NCI-H128 (cell line): ENCODE results near the gene BPI.
"Not testable (repeated sequence)": the region's sequence is repeated elsewhere in the genome, so short reads cannot be mapped to it uniquely, and the experiment has no call there.

Experiments
- DNase-seq: peaks from one replicate; lab custom pipeline; 2025; ENCODE audit not compliant: unreplicated experiment; lab: John Stamatoyannopoulos, UW

Gene BPI

DNA sequence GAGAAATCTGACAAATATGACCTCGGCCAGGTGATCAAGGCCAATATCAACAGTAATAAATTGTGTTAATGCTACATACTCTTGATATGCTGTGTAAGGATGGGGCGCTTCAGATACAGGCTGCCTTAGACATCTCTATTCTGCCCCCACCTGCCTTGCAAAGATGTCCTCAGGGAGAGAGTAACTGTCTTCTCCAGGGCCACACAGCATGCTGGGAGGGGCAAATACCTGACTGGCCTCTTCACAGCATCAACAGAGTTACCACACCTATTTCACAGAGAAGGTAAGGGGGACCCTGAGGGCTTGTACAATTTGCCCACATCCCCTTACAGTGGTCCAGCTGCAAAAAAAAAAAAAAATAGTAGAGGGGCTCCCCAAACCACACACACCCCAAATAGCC lies 26.3 kb upstream of the BPI start:
- no peak for DNase-seq

DNA sequence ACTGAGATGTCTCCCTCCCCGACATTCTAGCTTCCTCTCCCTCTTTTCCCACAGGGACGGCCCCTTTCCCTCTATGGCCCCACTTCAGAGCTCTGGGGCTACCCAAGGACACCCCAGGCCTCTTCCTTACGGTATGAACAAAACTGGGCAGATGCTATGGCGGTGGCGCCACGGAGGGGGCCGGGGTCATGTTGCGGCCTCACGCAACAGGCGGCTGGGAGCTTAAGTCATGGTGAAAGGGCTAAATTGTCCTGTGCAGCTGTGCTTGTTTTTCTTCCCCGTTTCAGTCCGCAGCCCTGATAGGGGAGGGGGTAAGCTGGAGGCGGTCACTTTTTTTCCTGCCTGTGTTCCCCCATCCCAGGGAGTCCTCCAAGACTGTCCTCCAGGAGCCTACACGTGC lies 25.8 kb upstream of the BPI start:
- DNase-seq: no peak

DNA sequence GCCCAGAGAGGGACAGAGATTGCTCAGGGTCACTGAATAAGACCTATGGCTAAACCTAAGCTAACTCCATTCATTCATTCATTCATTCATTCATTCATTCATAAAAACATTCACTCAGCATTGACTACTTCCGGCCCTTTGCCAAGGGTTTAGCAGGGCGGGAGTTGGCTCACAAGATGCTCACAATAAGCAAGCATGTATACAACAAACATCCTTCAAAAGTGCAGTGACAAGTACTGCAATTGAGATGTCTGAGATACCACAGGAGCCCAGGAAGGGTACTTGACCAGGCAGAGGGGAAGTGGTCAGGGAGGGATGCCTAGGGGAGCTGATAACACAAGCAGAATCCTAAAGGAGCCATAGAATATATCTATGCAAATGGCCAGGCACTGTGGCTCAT lies 25.2 kb upstream of the BPI start:
- no peak for DNase-seq

DNA sequence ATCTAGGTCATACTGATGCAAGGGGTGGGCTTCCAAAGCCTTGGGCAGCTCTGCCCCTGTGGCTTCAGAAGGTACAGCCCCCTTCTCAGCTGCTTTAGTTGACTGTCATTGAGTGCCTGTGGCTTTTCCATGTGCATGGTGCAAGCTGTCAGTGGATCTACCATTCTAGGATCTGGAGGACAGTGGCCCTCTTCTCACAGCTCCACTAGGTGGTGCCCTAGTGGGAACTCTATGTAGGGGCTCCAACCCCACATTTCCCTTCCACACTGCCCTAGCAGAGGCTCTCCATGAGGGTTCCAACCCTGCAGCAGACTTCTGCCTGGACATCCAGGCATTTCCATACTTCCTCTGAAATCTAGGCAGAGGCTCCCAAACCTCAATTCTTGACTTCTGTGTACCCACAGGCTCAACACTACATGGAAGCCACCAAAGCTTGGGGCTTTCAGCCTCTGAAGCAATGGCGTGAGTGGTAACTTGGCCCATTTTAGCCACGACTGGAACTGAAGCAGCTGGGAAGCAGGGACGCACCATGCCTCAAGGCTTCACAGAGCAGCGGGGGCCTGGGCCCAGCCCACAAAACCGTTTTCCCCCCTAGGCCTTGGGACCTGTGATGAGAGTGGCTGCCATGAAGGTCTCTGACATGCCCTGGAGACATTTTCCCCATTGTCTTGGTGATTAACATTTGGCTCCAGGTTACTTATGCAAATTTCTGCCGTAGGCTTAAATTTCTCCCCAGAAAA lies 22.6 kb upstream of the BPI start:
- DNase-seq: not testable (repeated sequence)

DNA sequence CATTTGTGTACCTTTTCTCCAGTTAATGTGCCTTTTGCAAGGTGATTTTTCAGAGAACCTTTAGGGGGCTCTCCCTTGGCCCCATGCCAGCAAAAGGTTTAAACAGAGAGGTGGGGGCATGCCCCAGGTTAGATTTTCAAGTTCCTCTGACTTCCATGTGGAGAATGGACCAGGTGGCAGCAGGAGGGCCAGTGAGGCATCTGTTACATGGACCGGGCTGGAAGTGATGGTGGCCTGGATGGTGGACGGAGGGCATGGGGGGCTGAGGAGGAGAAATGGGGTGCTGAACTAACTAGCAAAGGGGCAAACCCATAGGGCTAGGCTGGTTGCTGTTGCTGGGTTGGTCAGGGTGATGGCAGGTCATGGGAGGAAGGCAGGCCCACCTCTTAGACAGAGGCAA lies 20.7 kb upstream of the BPI start:
- no peak for DNase-seq

DNA sequence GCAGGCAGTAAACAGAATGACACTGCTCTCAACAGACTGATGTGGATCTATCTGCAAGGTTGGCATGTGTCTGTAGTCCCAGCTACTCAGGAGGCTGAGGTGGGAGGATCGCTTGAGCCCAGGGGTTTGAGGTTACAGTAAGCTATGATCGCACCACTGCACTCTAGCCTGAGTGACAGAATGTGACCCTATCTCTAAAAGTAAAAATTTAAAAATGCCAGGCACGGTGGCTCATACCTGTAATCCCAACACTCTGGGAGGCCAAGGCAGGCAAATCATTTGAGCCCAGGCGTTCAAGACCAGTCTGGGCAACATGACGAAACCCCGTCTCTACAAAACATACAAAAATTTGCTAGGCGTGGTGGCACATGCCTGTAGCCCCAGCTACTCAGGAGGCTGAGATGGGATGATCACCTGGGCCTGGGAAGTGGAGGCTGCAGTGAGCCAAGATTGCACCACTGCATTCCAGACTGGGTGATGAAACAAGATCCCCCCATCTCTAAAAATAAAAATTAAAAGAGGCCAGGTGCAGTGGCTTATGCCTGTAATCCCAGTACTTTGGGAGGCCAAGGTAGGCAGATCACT lies 19.8 kb upstream of the BPI start:
- DNase-seq: not testable (repeated sequence)

DNA sequence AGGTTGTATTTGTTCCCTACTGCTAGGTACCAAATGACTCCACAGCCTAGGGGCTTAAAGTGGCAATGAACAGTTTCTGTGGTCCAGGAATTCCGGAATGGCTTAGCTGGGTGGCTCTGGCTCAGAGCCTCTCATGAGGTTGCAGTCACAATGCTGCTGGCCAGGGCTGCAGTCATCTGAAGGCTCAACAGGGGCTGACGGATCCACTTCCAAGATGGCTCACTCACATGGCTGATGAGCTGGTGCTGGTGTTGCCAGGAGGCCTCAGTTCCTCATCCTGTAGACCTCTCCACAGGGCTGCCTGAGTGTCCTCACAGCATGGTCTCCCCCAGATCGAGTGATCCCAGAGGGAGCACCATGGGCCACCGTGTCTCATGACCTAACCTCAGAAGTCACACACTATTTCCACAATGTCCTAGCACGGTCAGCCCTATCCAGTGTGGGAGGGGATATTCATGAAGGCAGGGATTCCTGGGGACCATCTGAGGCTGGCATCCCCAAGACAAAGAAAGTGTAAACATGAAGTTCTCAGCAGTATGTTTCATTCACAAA lies 19.0 kb upstream of the BPI start:
- no peak for DNase-seq

DNA sequence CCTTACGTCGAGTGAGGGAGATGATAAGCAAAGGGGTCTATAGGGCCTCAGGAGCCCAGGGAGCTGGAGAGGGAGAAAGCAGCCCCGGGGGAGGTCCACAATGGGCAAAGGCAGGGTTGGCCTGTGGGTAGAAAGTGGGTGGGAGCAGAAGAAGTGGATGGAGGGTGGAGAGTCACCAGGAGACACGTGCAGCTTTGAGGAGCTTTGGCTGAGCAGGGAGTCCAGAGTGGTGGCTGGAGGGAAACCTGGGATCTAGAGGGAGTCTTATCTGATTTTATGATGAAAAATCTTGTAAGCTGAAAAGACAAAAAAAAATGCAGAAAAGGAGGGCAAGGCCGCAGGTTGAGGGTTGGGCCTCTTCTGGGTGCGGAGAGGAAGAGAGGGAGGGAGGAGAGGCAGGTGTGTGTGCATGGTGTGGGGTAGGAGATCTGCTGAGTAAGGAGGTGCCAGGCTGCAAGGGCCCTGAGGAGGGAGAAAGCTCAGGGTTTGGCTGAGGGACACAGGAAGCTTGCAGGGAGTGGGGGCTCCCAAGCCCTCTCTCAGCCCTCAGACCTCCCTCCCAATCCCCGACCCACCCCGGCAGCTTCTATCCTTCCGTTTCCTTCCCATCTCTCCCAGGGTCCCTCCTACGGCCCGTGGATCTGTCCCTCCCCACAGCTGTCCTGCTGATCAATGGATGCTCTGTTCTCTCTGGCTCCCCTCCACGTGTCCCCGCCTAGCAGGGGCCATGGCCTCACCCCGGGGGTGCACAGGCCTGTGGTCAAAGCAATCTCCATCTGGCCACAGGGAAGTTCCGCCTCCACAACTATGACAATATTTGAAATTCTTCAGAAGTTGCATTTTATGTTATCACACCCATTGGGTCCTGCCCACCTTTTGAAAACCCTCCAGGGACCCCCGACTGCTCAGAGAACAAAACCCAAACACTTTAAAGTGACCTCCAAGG lies 17.1 kb upstream of the BPI start:
- no peak for DNase-seq

DNA sequence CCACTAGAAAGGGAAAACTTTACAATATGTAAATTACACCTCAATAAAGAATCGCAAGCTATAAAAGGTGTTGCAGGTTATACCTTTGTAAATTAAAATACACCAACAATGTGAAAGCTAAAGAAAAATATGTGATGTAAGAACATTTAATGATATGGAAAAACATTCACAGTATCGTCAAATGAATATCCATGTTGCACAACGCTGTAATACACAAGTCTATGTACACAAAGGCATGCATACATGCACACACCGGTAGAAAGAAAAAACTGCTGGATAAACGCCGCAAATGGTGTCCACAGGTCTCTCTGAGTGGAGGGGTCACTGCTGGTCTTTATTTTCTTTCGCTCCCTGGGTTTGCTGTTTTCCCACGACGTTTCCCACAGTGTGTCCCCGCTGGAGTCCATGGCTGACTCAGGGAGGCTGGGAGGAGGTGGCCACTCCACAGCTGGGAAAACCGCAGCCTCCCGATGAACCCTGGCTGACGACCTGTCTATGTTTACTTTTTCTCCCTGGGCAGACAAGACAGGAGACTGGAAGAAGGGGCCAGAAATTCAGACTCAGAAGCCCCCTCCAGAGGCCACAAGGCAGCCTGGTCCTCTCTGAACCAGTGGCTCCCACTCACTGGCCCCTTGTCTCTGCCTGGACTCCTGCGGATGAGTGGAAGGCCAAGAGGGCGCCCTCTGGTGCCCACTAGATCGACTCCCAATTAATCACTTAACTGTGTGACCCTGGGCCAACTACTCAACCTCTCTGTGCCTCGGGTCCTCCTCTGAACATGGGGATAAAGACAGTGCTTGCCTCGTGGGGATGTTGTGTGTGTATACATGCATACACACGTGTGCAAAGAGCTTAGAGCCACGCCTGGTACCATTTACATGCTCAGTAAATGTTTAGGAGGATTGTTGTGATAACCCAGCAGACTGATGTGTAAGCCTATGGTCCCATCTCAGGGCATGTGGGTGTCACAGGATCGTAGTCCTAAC lies 12.8 kb upstream of the BPI start:
- DNase-seq: no peak

DNA sequence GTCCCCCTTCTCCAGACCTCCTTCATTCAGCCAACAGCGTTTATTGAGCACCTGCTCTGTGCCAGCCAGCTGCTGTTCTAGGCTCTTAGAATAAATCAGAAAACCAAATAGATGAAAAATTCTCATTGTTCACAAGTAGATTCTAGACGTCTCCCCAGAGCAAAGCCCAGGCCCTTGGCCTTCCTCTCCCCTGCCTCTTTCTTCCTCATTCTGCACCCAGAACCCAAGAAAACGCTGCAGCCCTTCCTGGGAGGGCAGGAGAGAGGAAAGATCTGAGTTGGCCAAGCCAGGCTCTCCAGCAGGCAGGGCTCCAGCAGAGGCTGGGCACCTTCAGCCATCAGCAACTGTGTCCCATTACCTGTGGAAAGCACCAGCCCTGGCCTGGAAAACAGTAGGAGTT lies 12.0 kb upstream of the BPI start:
- DNase-seq: no peak

DNA sequence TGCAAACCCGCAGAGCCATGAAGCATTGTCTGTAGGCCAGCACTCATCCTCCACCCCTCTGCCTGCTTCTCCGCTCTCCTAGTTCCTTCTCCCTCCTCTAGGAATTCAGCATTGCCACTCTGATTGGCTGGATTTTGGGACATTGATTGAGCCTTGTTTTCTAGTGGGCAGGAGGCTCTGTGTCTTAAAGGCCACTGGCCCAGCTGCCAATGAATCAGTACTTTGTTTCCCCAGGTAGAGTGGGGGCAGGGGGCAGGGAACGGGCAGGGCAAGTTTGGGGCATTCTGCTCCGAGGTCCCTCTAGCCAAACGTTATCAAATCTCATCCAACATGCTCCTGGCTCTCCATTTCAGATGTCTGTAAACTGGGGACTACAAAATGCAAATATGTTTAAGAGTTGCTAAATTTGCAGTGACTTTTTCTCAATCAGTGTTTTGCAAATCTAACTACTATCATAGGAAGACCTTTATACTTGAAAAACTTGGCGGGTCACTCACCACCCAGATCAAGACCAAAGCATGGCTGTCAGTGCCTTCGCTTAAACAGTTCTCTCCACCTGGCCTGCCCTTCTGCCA lies 10.4 kb upstream of the BPI start:
- no peak for DNase-seq

DNA sequence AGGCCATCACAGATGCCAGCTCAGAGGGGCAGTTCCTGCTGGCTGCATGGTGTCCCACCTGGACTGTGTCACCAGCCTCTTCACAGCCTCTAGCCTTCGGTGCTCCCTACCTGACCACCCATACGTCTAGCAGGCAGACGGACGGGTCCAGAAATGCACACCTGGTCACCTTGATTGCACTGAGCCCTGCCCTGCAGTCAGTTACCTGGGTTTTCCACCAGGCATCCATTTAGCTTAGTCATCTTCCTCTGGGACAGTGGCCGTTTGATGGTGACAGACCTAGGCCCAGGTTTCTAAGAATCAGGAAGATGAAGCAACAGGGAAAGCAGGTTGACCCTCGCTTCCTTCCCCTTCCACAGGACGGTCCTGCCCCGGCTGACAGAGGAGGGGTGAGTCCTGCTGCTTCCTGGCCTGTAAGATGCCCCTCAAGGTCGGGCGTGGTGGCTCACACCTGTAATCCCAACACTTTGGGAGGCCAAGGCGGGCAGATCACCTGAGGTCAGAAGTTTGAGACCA lies 9.8 kb upstream of the BPI start:
- no peak for DNase-seq

DNA sequence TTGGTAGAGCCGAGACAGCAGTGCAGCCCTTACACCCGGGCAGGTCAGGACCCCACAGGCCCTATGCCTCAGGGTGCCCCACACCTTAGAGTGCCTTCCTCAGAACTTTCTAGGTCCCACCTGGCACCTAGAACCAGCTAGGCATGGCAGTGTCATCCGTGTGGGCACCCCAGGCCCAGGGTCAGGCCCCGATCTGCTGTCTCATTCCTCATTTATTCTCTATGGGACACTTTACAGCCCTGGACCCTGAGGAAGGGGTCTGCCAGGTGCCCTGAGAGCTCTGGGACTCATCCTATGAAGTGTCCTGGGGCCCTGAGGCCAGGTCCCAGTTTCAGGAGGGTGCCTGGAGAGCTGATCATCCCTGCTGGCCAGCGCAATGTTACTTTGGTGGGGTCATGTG lies 8.1 kb upstream of the BPI start:
- no peak for DNase-seq

DNA sequence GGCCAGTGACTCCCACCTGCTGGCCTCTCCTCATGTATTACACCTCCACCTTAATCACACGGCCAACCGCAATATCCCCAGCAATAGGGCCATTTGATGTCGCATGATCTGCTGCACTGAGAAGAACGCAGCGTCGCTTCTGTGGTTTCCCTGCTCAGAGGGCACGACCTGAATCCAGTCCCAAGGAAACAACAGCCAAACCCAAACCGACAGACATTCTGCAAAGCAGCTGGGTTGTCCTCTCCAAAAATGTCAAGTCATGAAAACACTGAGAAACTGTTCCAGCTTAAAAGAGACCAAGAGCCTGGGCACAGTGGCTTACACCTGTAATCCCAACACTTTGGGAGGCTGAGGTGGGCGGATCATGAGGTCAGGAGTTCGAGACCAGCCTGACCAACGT lies 7.5 kb upstream of the BPI start:
- DNase-seq: no peak

DNA sequence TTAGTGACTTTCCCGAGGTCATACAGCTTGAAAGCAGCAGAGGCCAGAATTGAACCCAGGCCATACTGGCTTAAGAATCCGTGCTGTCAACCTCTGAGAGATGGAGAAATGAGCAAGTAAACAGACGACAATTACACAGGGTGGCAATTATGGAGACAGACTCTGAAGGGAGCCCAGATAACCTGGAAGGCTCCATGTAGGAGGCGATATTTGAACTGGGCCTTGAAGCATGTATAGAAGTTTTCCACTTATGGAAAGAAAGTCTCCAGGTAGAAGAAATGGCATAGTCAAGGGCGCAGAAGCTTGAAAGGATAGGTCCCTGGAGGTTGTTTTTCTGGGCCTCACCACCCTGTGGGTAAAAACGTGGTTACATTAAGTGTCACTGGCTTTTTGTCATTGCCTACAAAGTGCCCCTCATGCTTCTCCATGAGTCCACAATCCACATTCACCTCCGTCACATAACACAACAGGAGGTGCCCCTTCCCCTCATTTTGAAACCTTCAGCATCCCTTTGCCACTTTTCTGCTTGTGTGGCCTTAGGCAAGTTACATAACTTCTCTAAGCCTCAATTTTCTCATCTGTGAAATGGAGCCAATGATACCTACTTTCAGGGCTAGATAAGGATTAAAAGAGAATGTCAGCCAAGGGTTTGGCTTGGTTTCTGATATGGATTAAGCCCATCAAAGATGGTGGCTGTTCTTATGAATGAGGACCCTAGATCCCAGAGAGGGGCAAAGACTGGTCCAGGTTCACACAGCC lies 5.9 kb upstream of the BPI start:
- no peak for DNase-seq

DNA sequence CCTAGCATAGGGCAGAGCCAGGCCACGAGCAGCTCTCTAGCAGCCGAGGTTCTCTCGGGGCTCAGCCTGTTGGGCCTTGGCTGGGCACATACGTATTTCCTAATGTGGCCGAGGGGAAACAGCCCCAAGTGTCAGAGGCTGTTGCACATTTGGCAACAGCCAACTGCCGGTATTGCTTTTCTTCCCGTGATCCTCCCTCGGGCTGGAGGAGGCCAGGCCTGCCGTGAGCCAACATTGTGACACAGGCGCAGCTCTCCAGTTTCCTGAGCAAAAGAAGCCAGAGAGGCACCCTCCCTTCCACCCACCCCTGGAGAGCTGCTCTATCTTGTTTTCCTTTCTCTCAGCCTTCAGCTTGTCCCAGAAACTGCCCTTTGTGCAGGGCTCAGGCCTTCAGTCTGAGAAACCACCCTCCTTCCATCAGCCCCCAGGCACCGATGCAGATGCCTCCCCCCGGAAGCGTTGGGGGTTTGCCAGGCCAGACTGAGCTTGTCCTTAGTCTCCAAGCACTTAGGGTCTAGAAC lies 5.1 kb upstream of the BPI start:
- no peak for DNase-seq

DNA sequence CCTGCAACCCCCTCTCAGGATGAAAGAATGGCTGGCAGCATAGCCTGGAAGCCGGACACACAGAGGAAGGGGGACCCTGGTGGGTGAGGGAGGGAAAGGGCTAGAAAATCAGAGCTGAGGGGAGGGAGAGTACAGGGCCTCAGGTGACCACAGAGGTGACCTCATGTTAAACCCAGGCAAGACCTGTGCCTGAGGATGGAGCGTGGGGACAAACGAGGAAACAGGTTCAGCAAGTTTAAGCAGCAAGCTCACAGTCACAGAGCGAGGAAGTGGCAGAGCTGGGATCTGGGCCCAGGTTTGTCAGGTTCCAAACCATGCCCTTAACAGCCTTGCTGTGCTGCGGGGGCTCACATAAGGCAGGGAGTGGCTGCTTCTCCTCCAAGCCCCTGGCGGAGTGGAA lies 4.0 kb upstream of the BPI start:
- no peak for DNase-seq

DNA sequence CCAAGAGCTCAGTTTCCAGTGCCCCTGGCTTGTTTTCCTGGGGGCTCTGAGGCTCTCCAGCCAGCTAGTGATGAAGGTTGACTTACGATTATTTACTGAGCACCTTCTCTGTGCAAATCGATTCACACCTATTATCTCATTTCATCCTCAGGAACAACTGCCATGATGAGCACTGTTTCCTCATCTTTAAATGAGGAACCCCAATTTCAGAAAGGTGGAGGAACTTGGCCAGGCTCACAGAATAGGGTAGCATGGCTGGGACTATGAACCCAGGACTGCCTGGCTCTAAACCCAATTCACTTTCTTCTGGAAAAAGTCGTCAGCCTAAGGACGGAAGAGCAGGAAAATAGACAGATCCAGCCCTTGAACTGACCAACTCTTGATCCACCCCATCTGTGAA lies 3.5 kb upstream of the BPI start:
- DNase-seq: no peak

DNA sequence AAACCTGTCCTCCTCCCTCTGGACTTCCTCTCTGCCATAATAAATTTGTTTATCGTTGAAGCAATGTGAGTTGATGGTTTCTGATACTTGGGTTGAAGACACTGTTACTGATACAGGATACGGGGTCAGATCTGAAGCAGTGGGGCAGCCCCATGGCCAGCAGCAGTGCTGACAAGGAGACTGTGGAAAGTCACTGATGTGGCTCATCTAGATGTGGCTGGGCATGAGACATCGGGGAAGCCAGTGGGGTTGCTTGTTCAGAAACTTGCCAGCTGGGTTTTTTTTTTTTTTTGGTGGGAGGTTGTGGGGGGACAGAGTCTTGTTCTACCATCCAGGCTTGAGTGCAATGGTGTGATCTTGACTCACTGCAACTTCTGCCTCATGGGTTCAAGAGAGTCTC lies 2.6 kb upstream of the BPI start:
- DNase-seq: no peak
